PC-9 (cell line): ENCODE results near the gene AHSG. TPM values are rescaled to one million over a fixed set of nuclear protein-coding genes. Genes with fewer than 3 reads are reported as not detected.
"Not testable (repeated sequence)": the region's sequence is repeated elsewhere in the genome, so short reads cannot be mapped to it uniquely, and the experiment has no call there.

Source experiments
- BruUV-seq: library from RNA; stranded (reverse); fragments of 400-500 nt; replicated peaks from 2 replicates; lab custom pipeline; 2021; lab: Mats Ljungman, UMichigan
- CTCF ChIA-PET: fragments of 300-600 bp; sonication (Branson Sonifier 250); formaldehyde crosslinking; loops from one replicate; lab custom pipeline; 2022; ENCODE audit warnings: antibody characterized with exemption; lab: Charles Lee
- POLR2A ChIA-PET: fragments of 300-600 bp; sonication (Branson Sonifier 250); formaldehyde crosslinking; loops from one replicate; lab custom pipeline; 2022; ENCODE audit warnings: antibody characterized with exemption; ENCODE audit not compliant: unreplicated experiment; lab: Charles Lee
- DNase-seq, 2 experiments: peaks; one replicate each; pipeline versions ENCODE4 v3.0.0 to v3.0.0-alpha.2; 2015 to 2022; ENCODE audit warnings: mixed read lengths in 1 of 2
- H2AFZ ChIP-seq: fragments of 200-600 bp; sonication (generic); 2 replicates; pipeline ENCODE4 v1.8.1; 2017; ENCODE audit warnings: antibody characterized with exemption
- H3F3A ChIP-seq: fragments of 200-600 bp; sonication (generic); 2 replicates; pipeline ENCODE4 v1.8.1; 2017; ENCODE audit warnings: antibody characterized with exemption, mild to moderate bottlenecking, low read depth; ENCODE audit not compliant: insufficient read depth
- H3K27ac ChIP-seq: fragments of 200-600 bp; sonication (generic); 2 replicates; pipeline ENCODE4 v1.6.1; 2016; ENCODE audit warnings: mixed run types
- H3K27me3 ChIP-seq: fragments of 200-600 bp; sonication (generic); 2 replicates; pipeline ENCODE4 v1.6.1; 2016; ENCODE audit warnings: low read depth, mixed run types; ENCODE audit not compliant: insufficient read depth
- H3K36me3 ChIP-seq: fragments of 200-600 bp; sonication (generic); 2 replicates; pipeline ENCODE4 v1.6.1; 2016; ENCODE audit warnings: low read depth, mixed run types
- H3K4me1 ChIP-seq: fragments of 200-600 bp; sonication (generic); replicated peaks from 2 replicates; pipeline ENCODE4 v1.6.1; 2016; ENCODE audit warnings: mixed run types; ENCODE audit not compliant: insufficient read depth
- H3K4me2 ChIP-seq: fragments of 200-600 bp; sonication (generic); 2 replicates; pipeline ENCODE4 v1.6.1; 2017; ENCODE audit warnings: mixed run types
- H3K4me3 ChIP-seq: fragments of 200-600 bp; sonication (generic); 2 replicates; pipeline ENCODE4 v1.6.1; 2016; ENCODE audit warnings: mixed run types
- H3K79me2 ChIP-seq: fragments of 200-600 bp; sonication (generic); 2 replicates; pipeline ENCODE4 v1.6.1; 2017; ENCODE audit warnings: low read depth, mixed run types
- H3K9me2 ChIP-seq: fragments of 200-600 bp; sonication (generic); 2 replicates; pipeline ENCODE4 v1.8.1; 2017; ENCODE audit warnings: mild to moderate bottlenecking; ENCODE audit not compliant: insufficient read depth
- H3K9me3 ChIP-seq: fragments of 200-600 bp; sonication (generic); 2 replicates; pipeline ENCODE4 v1.8.1; 2016; ENCODE audit warnings: low read depth; ENCODE audit not compliant: insufficient read depth
- H4K20me1 ChIP-seq: fragments of 200-600 bp; sonication (generic); 2 replicates; pipeline ENCODE4 v1.8.1; 2017; ENCODE audit not compliant: insufficient read depth
- CTCF ChIP-seq: fragments of 200-600 bp; sonication (generic); conservative IDR thresholded peaks from 2 replicates; pipeline ENCODE4 v1.6.1; 2017; ENCODE audit warnings: mixed run types, antibody characterized with exemption, mild to moderate bottlenecking, moderate library complexity
- EZH2 ChIP-seq: fragments of 200-600 bp; sonication (generic); IDR thresholded peaks from 2 replicates; pipeline ENCODE4 v1.8.0; 2017; ENCODE audit warnings: antibody characterized with exemption, low read depth
- intact Hi-C: fragments of 100-400 bp; cut with micrococcal nuclease; formaldehyde crosslinking; loops from one replicate; pipeline ENCODE4 v1.10.0; 2022; ENCODE audit not compliant: unreplicated experiment
- total RNA-seq: library from RNA; stranded (reverse); gene quantifications from 2 replicates; pipeline ENCODE4 v1.2.3, GENCODE V29; 2021

AHSG gene
- total RNA-seq, 1 experiment from 2014 or later: not detected

DNA sequence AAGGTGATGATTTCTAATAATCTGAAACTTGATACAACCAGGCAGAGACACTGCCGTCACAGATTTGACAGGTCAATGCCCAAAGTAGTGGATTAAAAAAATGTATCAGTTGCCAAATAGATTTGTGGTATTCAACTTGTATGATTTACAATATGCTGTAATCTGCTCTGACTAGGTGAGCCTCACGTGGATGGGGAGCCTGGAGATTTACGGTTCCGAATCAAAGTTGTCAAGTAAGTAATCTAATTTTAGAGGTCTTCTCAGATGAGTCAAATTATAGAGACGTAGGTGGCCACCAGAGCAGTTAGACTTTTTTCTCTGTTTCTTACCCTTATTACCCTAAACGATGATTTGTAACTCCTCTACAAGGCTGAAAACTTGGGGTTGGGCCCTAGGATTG, 30.3 kb upstream of the AHSG start:
- H3K9me2 ChIP-seq: no peaks in the 10 kb centered on the region
- POLR2A ChIA-PET: interaction anchor here (0.7 kb wide), 1 partner anchor 601 kb away, joined by 4 read pairs; no protein-coding TSS in a partner anchor
- H3K27ac ChIP-seq: no peak overlapping the region
- H3K27me3 ChIP-seq: no peaks in the 10 kb centered on the region
- H3F3A ChIP-seq: peaks cover 11% of the 10 kb centered on the region; the same call in 1 of the 2 replicates
- no peak overlapping the region for H2AFZ ChIP-seq
- CTCF ChIA-PET: no interaction called here
- intact Hi-C loops: no loop called here
- DNase-seq: no peak
- H3K9me3 ChIP-seq: no peaks in the 10 kb centered on the region
- TF ChIP-seq EZH2: no peak
- no peak for TF ChIP-seq CTCF
- no peaks in the 10 kb centered on the region for H4K20me1 ChIP-seq
- H3K4me2 ChIP-seq: no peak overlapping the region
- H3K79me2 ChIP-seq: no peaks in the 10 kb centered on the region
- peaks cover 68% of the 10 kb centered on the region for H3K36me3 ChIP-seq
- BruUV-seq: no TSS peak
- peaks cover 2% of the 10 kb centered on the region; the same call in 1 of the 2 replicates for H3K4me1 ChIP-seq
- no peak overlapping the region for H3K4me3 ChIP-seq

GRCh38 chr3:186583831-186584230, 29.0 kb upstream of the AHSG start:
- no peak for DNase-seq
- no peak for TF ChIP-seq EZH2
- TF ChIP-seq CTCF: no peak
- no TSS peak for BruUV-seq
- no peaks in the 10 kb centered on the region for H3K79me2 ChIP-seq
- peaks cover 23% of the 10 kb centered on the region for H3F3A ChIP-seq
- no peak overlapping the region for H3K27ac ChIP-seq
- peaks cover 60% of the 10 kb centered on the region for H3K36me3 ChIP-seq
- H3K9me3 ChIP-seq: no peaks in the 10 kb centered on the region
- no peaks in the 10 kb centered on the region for H3K9me2 ChIP-seq
- intact Hi-C loops: no loop called here
- ChIA-PET CTCF (no interaction called here), POLR2A (no interaction called here)
- no peak overlapping the region for H2AFZ ChIP-seq
- no peak overlapping the region for H3K4me3 ChIP-seq
- no peaks in the 10 kb centered on the region for H4K20me1 ChIP-seq
- H3K27me3 ChIP-seq: no peaks in the 10 kb centered on the region
- peaks cover 15% of the 10 kb centered on the region for H3K4me1 ChIP-seq
- no peak overlapping the region for H3K4me2 ChIP-seq

DNA sequence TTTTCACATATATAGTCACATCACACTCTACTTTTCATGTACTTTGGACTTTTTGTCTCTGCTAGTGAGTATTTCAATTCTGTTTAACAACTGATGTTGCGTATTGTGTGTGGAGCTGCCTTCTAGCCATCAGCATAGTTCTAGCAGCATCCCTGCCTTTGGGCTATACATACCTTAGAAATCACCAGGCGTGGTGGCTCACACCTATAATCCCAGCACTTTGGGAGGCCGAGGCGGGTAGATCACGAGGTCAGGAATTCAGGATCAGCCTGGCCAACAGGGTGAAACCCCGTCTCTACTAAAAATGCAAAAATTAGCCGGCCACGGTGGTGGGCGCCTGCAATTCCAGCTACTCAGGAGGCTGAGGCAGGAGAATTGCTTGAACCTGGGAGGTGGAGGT, 26.6 kb upstream of the AHSG start:
- Histone ChIP-seq H3F3A (peaks cover 45% of the 10 kb centered on the region), H3K4me1 (peaks cover 36% of the 10 kb centered on the region), H3K36me3 (peaks cover 40% of the 10 kb centered on the region)
- H2AFZ ChIP-seq, H3K79me2 ChIP-seq, H3K4me3 ChIP-seq, H3K27ac ChIP-seq, H3K4me2 ChIP-seq, intact Hi-C loops, BruUV-seq, H4K20me1 ChIP-seq, H3K9me3 ChIP-seq, POLR2A ChIA-PET, H3K9me2 ChIP-seq, H3K27me3 ChIP-seq, DNase-seq: not testable (repeated sequence)
- CTCF ChIA-PET: interaction anchor here (0.6 kb wide), 1 partner anchor 21 kb away, joined by 4 read pairs; no protein-coding TSS in a partner anchor

DNA sequence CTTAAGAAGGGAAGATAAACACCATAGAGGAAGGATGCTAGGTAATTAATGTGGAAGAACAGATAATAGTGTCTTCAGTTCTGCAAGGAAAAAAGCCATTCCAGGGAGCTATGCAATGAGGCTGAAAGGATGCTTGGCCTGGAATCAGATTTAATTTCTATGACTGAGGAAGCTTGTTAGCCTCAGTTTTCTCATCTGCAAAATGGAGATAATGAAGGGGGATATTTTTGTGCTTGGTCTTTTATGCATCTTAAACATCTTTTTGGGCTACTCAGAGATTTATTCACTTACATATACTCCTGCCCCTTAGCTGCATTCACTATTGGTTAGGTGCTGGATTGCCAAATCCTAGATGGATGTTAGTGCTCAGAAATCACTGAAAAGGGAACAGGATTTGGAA, 25.7 kb upstream of the AHSG start:
- Histone ChIP-seq H3K9me3 (no peaks in the 10 kb centered on the region), H3K79me2 (no peaks in the 10 kb centered on the region), H3K27ac (no peak overlapping the region), H2AFZ (no peak overlapping the region), H3K9me2 (no peaks in the 10 kb centered on the region), H3K36me3 (peaks cover 30% of the 10 kb centered on the region), H4K20me1 (no peaks in the 10 kb centered on the region), H3K4me3 (no peak overlapping the region), H3K27me3 (no peaks in the 10 kb centered on the region), H3K4me1 (peaks cover 40% of the 10 kb centered on the region), H3K4me2 (no peak overlapping the region), H3F3A (peaks cover 47% of the 10 kb centered on the region)
- CTCF ChIA-PET: interaction anchor here (0.9 kb wide), 1 partner anchor 46 kb away, joined by 4 read pairs; no protein-coding TSS in a partner anchor
- POLR2A ChIA-PET: interaction anchor here (0.6 kb wide), 1 partner anchor 165 kb away, joined by 4 read pairs; no protein-coding TSS in a partner anchor
- TF ChIP-seq EZH2: no peak
- TF ChIP-seq CTCF: no peak
- BruUV-seq: no TSS peak
- intact Hi-C loops: no loop called here
- DNase-seq: no peak
